ENCODE data around the gene SERPIND1.
"Not testable (repeated sequence)": the region's sequence is repeated elsewhere in the genome, so short reads cannot be mapped to it uniquely, and the experiment has no call there.

SERPIND1 gene

GRCh38 chr22:20756846-20757245, 17.1 kb upstream of the SERPIND1 start:
- Mint-ChIP-seq H3K27ac (no peak overlapping the region), H3K9me3 (ENCODE audit: low read depth) (no peaks in the 10 kb centered on the region), H3K4me3 (no peak overlapping the region), H3K4me1 (ENCODE audit: low read depth) (no peaks in the 10 kb centered on the region), H3K36me3 (peaks cover 8% of the 10 kb centered on the region), H3K27me3 (no peaks in the 10 kb centered on the region)

GRCh38 chr22:20758688-20759087, 15.2 kb upstream of the SERPIND1 start:
- H3K27ac Mint-ChIP-seq: no peak overlapping the region
- peaks cover 11% of the 10 kb centered on the region for H3K36me3 Mint-ChIP-seq
- no peaks in the 10 kb centered on the region for H3K27me3 Mint-ChIP-seq
- H3K4me3 Mint-ChIP-seq: no peak overlapping the region
- H3K4me1 Mint-ChIP-seq (ENCODE audit: low read depth): no peaks in the 10 kb centered on the region
- H3K9me3 Mint-ChIP-seq (ENCODE audit: low read depth): no peaks in the 10 kb centered on the region

DNA sequence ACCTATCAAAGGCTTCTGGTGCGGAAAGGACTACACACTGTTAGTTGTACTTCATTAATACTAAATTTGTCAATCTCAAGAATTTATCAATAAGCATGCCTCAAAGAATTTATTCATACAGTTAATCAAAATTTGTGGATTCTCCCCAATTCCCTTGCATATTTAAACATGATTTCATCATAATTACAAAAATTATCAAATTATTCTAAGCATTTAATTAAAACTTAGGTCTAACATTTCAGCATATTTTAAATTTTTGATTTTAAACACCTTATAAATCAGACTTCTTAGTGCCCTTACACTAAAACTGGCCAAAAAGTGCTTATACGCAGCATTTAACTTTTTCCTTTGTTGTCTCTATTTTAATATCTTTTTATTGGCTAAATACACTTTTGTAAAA, 13.8 kb upstream of the SERPIND1 start:
- no peak overlapping the region for H3K27ac Mint-ChIP-seq
- peaks cover 18% of the 10 kb centered on the region for H3K36me3 Mint-ChIP-seq
- H3K9me3 Mint-ChIP-seq (ENCODE audit: low read depth): no peaks in the 10 kb centered on the region
- H3K4me3 Mint-ChIP-seq: no peak overlapping the region
- no peaks in the 10 kb centered on the region for H3K4me1 Mint-ChIP-seq (ENCODE audit: low read depth)
- H3K27me3 Mint-ChIP-seq: no peaks in the 10 kb centered on the region

GRCh38 chr22:20761536-20761935, 12.4 kb upstream of the SERPIND1 start:
- no peak overlapping the region for H3K4me3 Mint-ChIP-seq
- H3K27me3 Mint-ChIP-seq: no peaks in the 10 kb centered on the region
- no peaks in the 10 kb centered on the region for H3K4me1 Mint-ChIP-seq (ENCODE audit: low read depth)
- H3K27ac Mint-ChIP-seq: no peak overlapping the region
- peaks cover 18% of the 10 kb centered on the region for H3K36me3 Mint-ChIP-seq
- no peaks in the 10 kb centered on the region for H3K9me3 Mint-ChIP-seq (ENCODE audit: low read depth)

DNA sequence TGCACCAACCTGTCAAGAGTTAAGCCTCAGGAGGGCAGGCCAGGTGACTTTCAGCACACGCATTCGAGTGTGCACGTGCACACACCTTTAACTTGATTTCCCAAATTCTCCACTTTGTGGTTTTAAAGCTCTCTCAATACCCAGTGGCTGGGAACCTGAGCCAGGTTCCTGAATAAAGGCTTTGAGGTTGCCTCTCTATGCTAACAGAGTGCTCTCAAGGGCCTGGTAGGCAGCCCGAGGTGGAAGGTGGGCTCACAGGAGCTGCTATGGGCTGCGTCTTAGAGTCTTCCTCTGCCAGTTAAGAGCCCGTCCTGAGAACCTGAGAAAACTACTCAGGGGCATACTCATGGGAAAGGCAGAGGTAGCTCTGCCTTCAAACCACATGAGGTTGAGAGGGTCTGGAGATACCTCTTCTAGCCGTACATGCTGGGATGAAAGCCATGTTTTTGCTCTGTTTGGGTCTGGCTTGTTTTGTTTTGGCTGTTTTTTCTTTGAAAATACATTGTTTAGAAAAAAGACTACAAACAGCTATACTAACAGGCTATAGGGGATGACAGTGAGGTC, 11.6 kb upstream of the SERPIND1 start:
- Mint-ChIP-seq H3K4me3 (no peak overlapping the region), H3K27ac (no peak overlapping the region), H3K9me3 (ENCODE audit: low read depth) (no peaks in the 10 kb centered on the region), H3K27me3 (no peaks in the 10 kb centered on the region), H3K36me3 (peaks cover 16% of the 10 kb centered on the region), H3K4me1 (ENCODE audit: low read depth) (no peaks in the 10 kb centered on the region)

- Mint-ChIP-seq H3K36me3 (peaks cover 16% of the 10 kb centered on the region), H3K27ac (no peak overlapping the region), H3K9me3 (ENCODE audit: low read depth) (no peaks in the 10 kb centered on the region), H3K4me1 (ENCODE audit: low read depth) (peaks cover 2% of the 10 kb centered on the region), H3K4me3 (no peak overlapping the region), H3K27me3 (no peaks in the 10 kb centered on the region)
Measured at GRCh38 chr22:20763630-20764470, 10.1 kb upstream of the SERPIND1 start.

- Mint-ChIP-seq H3K27me3 (no peaks in the 10 kb centered on the region), H3K36me3 (peaks cover 16% of the 10 kb centered on the region), H3K27ac (no peak overlapping the region)
Measured at GRCh38 chr22:20764471-20764720, 9.5 kb upstream of the SERPIND1 start.

DNA sequence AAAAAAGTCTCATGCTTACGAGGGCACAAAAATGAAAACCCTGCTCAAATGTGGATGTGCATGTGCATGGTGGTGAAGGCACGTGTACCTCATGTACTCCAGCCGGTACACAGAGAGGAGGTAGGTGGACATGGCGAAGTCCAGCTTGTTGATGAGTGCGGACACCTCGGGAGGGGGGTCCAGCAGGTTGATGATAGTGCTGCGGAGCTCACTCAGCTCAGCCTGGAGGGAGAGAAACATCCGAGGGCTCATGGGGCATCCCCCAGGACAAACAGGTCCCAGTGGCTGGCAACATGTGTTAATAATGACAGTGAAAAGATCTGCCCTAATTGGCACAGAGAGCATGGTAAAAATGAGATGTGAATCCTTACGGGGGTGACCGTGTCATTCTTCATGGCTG, 9.2 kb upstream of the SERPIND1 start:
- Mint-ChIP-seq H3K4me1 (ENCODE audit: low read depth) (peaks cover 2% of the 10 kb centered on the region), H3K27ac (no peak overlapping the region), H3K36me3 (peaks cover 16% of the 10 kb centered on the region), H3K9me3 (ENCODE audit: low read depth) (no peaks in the 10 kb centered on the region), H3K27me3 (no peaks in the 10 kb centered on the region), H3K4me3 (no peak overlapping the region)

More at GRCh38 chr22:20764471-20764720, 9.5 kb upstream of the SERPIND1 start:
- H3K4me3 Mint-ChIP-seq: no peak overlapping the region
- no peaks in the 10 kb centered on the region for H3K9me3 Mint-ChIP-seq (ENCODE audit: low read depth)
- peaks cover 2% of the 10 kb centered on the region for H3K4me1 Mint-ChIP-seq (ENCODE audit: low read depth)

GRCh38 chr22:20765938-20766337, 8.0 kb upstream of the SERPIND1 start:
- H3K27ac Mint-ChIP-seq: no peak overlapping the region
- H3K4me1 Mint-ChIP-seq (ENCODE audit: low read depth): peaks cover 2% of the 10 kb centered on the region
- H3K27me3 Mint-ChIP-seq: no peaks in the 10 kb centered on the region
- H3K9me3 Mint-ChIP-seq (ENCODE audit: low read depth): no peaks in the 10 kb centered on the region
- peaks cover 15% of the 10 kb centered on the region for H3K36me3 Mint-ChIP-seq
- H3K4me3 Mint-ChIP-seq: no peak overlapping the region

DNA sequence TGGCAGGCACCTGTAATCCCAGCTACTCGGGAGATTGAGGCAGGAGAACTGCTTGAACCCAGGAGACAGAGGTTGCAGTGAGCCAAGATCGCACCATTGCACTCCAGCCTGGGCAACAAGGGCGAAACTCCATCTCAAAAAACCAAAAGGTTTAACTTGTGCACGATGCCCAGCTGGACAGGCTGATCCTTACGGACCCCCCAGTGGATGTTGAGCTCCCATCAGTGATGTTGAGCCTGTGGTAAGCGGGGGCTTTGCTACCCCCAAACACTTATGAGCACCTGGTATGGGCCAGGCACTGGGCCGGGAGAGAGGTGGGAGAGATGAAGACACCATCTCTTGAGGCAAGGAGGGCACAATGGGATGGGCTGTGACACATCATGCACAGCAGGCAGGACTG, 7.4 kb upstream of the SERPIND1 start:
- H3K4me3 Mint-ChIP-seq: no peak overlapping the region
- no peak overlapping the region for H3K27ac Mint-ChIP-seq
- peaks cover 13% of the 10 kb centered on the region for H3K36me3 Mint-ChIP-seq

GRCh38 chr22:20769496-20769826, 4.5 kb upstream of the SERPIND1 start:
- not testable (repeated sequence) for H3K27ac Mint-ChIP-seq; H3K4me1 Mint-ChIP-seq (ENCODE audit: low read depth); H3K9me3 Mint-ChIP-seq (ENCODE audit: low read depth); H3K36me3 Mint-ChIP-seq; H3K27me3 Mint-ChIP-seq; H3K4me3 Mint-ChIP-seq

More for the DNA sequence above, 7.4 kb upstream of the SERPIND1 start:
- Mint-ChIP-seq H3K4me1 (ENCODE audit: low read depth) (peaks cover 2% of the 10 kb centered on the region), H3K27me3 (no peaks in the 10 kb centered on the region), H3K9me3 (ENCODE audit: low read depth) (no peaks in the 10 kb centered on the region)

GRCh38 chr22:20771918-20772625, 1.8 kb upstream of the SERPIND1 start:
- Mint-ChIP-seq H3K4me1 (ENCODE audit: low read depth) (peaks cover 2% of the 10 kb centered on the region), H3K4me3 (no peak overlapping the region), H3K9me3 (ENCODE audit: low read depth) (no peaks in the 10 kb centered on the region), H3K27ac (no peak overlapping the region), H3K27me3 (no peaks in the 10 kb centered on the region), H3K36me3 (peaks cover 3% of the 10 kb centered on the region)

DNA sequence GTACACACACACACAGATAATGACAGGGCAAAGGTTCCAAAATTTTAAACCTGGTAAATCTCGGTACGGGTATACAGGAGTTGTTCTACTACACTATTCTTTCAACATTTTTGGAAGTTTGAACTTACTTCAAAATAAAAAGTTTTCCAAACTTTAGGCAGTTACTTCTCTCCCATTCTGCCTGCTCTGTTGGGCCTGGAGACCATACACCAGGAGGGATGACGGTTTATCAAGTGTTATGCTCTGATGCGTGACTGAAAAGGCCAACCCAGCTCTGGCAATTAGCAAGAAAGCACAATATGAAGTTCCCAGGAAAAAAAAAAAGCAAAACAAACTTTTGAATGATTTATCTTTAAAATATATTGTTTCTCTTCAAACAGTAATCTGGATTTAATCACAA, 969 bp downstream of the SERPIND1 start:
- no peak overlapping the region for H3K27ac Mint-ChIP-seq
- no peaks in the 10 kb centered on the region for H3K27me3 Mint-ChIP-seq
- no peak overlapping the region for H3K4me3 Mint-ChIP-seq
- peaks cover 1% of the 10 kb centered on the region for H3K4me1 Mint-ChIP-seq (ENCODE audit: low read depth)
- no peaks in the 10 kb centered on the region for H3K9me3 Mint-ChIP-seq (ENCODE audit: low read depth)
- peaks cover 1% of the 10 kb centered on the region for H3K36me3 Mint-ChIP-seq

DNA sequence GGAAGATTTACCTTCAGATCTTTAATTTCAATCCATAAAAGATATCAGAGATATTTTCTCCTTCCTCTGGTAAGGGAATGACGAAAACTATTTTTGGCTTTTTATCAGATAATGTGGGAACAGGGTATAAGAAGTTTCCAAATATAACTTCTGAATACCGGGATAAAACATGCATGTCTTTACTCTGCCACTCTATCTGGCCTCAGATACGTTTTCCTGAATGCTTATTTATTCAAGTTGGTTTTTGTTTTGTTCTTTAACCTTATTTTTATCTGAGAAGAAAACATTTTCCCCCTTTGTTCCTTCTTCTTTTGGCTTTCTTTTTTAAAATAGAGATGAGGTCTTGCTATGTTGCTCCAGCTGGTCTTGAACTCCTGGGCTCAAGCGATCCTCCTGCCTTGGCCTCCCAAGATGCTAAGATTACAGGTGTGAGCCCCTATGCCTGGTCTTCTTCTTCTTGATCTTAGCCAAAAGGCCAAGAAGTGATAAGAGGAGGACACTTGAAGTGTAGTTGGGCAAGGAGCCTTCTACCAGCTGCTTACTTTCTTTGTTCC, 1.5 kb downstream of the SERPIND1 start:
- no peak overlapping the region for H3K27ac Mint-ChIP-seq
- H3K36me3 Mint-ChIP-seq: no peaks in the 10 kb centered on the region
- no peaks in the 10 kb centered on the region for H3K27me3 Mint-ChIP-seq
- no peaks in the 10 kb centered on the region for H3K9me3 Mint-ChIP-seq (ENCODE audit: low read depth)
- H3K4me3 Mint-ChIP-seq: no peak overlapping the region
- H3K4me1 Mint-ChIP-seq (ENCODE audit: low read depth): peaks cover 1% of the 10 kb centered on the region

GRCh38 chr22:20776624-20777405, 2.9 kb downstream of the SERPIND1 start:
- Mint-ChIP-seq H3K27ac (no peak overlapping the region), H3K4me1 (ENCODE audit: low read depth) (peaks cover 7% of the 10 kb centered on the region), H3K36me3 (no peaks in the 10 kb centered on the region), H3K9me3 (ENCODE audit: low read depth) (no peaks in the 10 kb centered on the region), H3K4me3 (no peak overlapping the region), H3K27me3 (no peaks in the 10 kb centered on the region)

Measured in activated naive CD8-positive, alpha-beta T cell (primary cell).